HUDEP-2 (cell line): ENCODE measurements around the gene TESMIN.

Experiments used
- DNase-seq, 76 experiments: peaks; one replicate each; lab custom pipeline; 2025; ENCODE audit not compliant: unreplicated experiment in 76 of 76; lab: John Stamatoyannopoulos, UW

The TESMIN gene

DNA sequence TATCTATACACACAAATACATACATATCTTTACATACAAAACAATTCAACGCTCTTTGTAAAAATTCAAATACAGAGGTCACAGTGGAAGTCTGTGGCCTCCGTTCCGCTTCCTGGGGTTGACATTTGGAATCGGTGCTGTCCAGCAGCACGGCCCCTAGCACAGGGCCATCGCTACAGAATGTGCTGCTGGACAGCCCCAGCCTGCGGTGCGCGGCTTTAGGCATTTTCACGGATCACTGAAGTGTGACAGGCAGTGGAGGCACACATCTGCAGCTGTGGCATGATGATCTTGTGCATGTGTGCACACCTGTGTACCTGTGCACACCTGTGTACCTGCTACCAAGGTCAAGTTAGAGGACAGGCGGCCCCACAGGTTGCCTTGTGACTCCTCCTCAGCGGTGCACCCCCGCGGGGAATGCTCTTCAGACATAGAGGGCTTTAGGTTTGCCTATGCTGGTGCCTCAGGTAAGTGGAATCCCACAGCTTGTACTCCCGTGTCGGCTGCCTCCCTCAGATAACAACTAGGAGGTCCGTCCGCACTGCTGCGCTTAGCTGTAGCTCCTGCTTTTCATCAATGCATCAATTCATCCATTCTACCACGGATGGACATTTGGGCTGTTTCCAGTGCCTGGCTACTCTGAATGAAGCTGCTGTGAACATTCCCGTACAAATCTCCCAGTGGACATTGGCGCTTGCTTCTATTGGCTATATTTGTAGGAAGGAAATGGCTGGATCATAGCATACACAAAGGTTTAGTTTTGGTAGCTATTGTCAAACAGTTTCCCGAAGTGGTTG is 37.1 kb downstream of the TESMIN start:
- DNase-seq, result no peak

DNA sequence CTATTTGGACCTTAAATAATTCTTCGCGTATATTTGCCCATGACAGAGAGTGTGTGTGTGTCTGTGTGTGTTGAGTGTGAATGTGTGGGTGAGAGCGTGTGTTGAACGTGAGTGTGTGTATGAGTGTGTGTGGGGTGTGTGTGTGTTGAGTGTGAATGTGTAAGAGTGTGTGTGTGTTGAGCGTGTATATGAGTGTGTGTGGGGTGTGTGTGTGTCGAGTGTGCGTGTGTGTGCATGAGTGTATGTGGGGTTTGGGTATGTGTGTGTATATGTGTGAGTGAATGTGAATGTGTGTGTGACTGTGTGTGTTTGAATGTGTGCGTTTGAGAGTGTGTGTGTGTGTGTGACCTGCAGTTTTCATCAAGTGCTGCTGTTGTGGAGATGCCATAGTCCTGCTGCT is 40.2 kb downstream of the TESMIN start:
- no peak for DNase-seq

DNA sequence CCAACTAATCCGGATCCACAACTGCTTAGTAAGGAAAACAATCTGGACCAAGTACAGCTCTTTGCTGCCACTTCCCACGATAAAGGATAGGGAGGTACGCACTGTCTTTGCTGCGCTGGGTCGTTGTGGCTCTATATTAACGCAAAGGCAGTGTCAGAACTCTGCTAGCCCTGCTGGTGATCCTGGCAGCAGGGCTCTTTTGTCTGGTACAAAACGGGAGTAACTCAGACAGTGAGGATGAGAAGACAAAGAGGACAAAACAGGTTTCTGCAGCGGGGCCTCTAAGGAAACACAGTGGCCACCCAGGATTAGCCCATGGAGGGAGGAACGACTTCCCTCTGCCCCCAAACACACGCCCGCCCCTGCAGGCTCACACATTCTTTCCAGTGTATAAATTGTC is 40.9 kb downstream of the TESMIN start:
- DNase-seq, result no peak

DNA sequence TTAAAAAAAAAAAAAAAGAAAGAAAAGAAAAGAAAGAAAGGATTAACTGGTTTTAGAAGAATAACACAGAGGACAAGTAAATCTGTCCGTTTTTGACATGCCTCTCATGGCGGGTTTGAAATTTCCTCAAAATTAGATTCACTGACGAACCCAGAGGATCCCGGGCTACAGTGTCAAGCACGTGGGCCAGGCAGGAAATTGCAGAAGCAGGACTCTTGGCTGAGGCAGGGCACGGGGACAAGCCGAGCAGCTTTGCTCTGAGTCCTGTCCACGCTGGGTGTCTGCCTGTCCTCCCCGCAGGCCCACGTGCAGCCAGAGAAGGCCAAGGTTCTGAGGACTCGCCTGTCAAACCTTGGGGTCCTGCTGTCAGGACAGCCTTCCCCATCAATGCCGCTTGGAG is 42.3 kb downstream of the TESMIN start:
- DNase-seq, result no peak

DNA sequence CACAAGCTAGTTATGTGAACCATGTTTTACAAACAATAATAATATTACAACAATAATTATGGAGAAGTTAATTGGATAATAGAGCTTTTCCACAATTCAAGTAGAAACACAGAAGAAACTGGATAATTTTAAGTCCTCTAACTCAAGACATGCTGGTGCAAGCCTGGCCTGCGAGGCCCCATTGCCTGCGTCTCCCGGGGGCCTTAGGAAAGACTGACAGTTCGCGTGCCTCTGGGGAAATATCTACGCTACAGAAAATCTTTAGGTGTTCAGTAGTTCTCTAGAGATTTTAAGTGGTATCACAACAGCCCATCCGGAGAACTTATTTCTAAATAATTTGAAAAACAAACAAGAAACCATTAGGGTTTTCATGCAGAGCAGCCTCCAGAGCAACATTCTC is 43.8 kb downstream of the TESMIN start:
- DNase-seq, result no peak

DNA sequence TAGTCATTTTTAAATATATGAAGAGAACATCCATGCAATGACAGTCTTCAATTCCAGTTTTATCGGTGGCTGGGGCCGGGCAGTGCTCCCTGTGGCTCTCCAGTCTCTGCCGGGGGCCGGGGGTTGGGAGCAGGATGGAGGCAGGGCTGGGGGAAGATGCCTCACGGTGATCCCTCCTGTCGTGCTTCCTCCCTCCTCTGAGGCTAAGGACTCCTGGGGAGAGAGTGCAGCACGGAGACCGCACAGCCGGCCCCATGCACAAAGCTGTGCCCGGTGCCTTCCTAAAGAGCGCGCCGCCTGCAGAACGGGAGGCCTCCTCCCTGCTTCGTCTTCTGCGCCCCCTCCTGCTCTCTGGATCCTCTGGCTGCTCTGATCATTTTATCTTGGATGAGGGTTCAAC is 46.4 kb downstream of the TESMIN start:
- DNase-seq, result no peak

DNA sequence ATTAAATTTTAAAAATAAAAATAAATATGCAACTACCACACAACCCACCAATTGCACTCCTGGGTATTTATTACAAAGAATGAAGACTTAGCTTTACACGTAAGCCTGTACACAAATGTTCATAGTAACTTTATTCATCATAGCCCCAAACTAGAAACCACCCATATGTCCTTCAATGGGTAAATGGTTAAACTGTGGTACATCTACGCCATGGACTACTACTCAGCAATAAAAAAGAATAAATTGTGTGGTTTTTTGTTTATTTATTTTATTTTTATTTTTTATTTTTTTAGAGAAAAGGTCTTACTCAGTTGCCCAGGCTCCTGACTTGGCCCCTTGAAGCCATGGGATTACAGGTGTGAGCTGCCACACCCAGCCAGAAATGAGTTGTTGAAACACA is 52.3 kb downstream of the TESMIN start:
- no peak for DNase-seq

DNA sequence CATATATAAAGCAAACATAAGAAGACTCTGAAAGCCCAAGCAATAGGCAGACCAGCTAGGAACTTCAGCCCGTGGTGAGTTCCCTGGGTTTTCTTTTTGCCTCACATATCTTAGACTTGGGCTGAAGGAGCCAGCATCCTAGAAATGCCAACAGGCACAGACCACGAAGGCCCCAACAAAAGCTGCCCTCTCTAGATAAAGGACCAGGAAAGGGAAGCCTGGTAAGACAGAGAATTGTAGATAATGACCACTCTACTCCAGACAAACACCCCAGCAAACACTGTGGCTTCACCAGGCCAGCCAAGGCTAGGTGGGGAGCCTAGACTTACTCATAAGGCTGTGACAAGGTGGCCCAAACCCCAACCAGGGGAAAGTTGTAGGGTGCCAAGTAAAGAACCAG is 55.8 kb downstream of the TESMIN start:
- peak in 4 of 76 experiments; percentile 5 to 32 (median 12) for DNase-seq

DNA sequence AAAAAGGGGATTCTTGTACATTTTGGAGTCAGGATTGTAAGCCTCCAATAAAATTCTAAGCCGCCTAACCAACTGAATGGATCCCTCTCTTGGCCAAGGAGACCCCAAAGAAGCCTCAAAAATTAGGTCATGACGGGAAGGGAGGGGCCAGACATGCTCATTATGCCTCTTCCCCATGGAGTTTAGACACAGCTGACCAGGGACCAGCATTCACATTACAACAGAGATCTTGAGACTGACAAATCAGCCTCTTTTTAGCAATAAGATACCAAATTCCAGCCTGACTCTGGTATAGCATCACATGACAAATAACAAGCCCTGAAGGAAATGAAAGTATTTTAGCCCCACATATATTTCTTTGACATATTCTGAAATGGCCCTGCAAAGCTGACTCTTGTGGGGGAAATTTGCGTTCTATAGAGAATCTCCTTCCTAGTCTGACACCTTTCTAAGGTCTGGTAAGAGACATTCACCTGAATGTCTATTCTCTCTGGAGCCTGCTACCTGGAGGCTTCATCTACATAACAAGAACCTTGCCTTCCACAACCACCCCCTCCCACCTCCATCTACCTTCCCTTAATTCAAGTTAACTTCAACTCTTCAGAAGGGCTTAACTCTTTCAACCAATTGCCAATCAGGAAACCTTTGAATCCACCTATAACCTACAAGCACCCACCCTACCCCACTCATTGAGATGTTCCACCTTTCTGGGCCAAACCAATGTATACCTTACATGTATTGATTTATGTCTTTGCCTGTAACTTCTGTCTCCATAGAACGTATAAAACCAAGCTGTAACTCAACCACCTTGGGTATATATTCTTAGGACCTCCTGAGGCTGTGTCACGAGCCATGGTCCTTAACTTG is 56.7 kb downstream of the TESMIN start:
- no peak for DNase-seq

DNA sequence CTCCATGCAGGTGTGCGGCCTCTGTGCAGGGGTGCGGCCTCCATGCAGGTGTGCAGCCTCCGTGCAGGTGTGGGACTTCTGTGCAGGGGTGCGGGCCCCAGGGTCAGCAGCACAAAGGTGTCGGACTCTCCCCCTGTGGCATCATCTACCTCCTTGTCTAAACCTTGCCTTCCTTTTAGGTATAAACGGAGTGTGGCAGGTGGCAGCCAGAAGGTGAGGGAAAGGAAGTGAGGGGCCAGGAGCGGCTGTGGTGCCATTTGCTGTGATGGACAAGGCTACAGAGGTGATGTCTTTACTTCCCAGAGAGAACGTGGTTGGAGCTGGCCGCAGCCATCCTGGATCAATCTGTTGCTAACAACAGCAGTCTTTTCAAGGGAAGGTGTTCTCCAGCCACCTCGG is 57.8 kb downstream of the TESMIN start:
- no peak for DNase-seq

DNA sequence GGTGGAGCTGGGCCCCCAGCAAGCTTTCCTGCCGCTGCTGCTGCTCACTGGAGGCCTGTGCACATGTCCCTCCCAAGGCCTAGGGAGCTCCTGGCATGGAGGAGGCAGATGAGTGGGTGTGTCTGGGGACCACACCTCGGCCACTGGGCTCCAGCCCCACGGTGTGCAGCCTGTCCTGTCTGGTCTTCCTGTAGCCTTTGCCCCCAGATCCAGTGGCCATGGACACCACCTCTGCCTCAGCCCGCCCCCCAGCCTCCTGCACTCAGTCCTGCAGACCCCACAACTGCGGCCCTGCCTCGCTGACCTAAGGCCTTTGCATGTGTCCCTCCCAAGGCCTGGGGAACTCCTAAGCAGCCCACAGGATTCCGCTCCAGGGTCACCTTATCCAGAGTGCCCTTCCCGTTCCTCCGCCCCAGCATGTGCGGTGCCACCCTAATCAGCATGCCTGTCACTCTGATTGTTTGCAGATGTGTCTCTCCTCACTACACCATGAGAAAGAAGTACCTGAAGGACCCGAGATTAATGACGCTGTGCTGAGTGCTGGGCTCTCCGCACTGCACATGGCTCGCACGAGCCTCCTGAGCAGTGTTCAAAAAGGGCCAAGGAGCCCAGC is 58.3 kb downstream of the TESMIN start:
- DNase-seq, result no peak

DNA sequence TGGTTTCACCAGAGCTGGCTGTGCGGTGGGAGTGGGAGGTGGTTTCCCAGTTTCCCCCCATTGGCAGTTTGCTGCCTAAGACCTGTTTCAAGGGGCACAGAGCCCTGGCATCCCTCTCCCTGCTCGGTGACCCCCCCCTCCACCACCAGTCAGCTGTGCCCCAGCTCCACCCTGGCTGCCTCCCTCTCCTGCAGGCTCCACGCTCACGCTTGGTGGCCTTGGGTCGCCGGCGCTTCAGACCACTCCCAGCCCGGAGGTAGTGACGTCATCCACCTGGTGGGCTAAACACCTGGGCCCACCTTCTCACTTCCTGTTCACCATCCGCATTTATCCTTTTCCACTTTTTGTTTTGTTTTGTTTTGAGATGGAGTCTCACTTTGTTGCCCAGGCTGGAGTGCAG is 59.2 kb downstream of the TESMIN start:
- DNase-seq, result no peak

DNA sequence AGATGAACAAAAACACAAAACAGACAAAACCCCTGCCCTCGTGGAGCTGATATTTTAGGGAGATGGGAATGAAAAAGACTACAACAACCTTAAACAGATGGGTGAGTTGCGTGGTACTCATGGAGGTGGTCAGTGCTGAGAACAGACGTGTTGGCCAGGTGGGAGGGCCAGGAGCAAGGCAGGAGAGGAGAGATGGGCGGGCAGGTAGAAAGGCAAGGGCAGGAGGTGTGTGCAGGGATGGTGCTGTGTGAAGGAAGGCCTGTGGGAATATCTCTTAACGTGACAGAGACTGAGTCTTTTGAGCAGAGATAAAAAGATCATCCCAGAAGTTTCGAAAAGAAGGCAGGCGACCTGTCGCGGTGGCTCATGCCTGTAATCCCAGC is 59.9 kb downstream of the TESMIN start:
- no peak for DNase-seq

DNA sequence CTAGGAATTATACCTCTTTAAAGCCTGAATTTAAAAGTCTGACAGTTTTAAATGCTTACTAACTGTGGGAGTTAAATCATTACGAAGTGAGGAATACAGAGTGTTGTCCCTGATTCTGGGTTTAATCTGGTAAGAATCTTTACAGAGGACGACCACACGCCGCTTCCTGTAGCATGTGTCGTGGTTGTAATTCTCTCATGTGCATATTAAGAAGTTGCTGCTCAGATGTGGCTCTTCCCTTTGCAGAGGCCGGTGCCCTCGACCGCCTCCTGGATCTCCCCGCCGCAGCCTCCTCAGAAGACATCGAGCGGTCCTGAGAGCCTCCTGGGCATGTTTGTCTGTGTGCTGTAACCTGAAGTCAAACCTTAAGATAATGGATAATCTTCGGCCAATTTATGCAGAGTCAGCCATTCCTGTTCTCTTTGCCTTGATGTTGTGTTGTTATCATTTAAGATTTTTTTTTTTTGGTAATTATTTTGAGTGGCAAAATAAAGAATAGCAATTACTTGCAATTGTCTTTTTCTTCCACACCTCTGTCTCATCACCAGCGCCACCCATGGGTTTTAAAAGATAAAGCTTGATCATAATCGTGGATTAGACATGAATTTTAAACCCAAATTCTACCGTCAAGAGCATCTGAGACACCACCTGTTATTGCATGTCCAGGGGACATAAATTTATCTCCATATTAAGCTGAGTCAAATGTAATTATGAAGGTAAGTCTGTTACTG is 60.5 kb downstream of the TESMIN start:
- DNase-seq, result no peak

DNA sequence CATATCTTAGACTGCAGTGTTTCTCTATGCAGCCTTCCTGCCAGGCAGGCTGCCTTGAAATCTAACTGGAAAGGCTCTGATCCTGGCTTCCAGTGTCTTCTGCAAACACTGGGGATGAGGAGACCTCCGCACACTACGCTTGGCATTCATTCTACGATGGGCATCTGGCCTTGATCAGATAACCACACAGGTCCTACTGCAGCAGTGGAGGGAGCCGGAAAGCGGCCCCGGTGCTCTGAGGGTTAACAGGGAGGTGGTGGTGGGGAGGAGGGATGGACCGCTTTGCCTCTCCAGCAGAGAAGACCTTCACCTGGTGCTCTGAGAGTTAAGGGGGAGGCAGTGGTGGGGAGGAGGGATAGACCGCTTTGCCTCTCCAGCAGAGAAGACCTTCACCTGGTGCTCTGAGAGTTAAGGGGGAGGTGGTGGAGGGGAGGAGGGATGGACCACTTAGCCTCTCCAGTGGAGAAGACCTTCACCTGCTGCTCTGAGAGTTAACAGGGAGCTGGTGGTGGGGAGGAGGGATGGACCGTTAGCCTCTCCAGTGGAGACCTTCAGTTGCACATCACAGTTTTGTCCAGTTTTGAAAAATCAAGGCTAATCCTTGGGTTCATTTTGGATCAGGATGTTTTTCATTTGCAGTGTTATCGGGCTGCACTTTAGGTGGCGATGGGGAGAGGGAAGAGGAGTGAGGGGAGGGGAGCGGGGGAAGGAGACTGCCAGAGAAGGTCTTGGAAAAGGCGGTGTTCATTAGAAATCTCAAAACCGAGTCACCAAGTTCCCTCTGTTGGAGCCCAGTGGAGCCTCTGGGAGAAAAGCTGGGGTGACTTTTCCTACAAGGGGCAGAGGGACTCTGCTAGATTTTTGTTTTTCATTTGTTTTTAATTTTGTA is 61.3 kb downstream of the TESMIN start:
- no peak for DNase-seq

DNA sequence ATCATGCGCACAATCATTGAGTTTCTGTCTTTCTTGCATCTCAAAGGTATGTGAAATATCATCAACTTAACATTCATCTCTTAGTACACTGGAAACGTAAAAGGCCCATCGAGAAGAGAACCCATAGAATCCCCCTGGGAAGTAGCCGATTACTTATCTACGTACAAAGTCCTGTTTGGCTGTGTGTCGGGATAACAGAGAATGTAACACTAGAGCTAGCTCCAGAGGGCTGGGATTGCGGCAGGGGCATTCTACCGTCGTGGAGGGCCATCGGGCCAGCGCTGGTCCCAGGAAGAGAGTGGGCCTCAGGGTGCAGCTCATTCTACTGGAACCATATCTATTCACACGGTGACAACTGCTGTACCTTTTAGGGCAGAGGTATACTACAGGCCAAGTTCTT is 62.4 kb downstream of the TESMIN start:
- DNase-seq, result no peak

DNA sequence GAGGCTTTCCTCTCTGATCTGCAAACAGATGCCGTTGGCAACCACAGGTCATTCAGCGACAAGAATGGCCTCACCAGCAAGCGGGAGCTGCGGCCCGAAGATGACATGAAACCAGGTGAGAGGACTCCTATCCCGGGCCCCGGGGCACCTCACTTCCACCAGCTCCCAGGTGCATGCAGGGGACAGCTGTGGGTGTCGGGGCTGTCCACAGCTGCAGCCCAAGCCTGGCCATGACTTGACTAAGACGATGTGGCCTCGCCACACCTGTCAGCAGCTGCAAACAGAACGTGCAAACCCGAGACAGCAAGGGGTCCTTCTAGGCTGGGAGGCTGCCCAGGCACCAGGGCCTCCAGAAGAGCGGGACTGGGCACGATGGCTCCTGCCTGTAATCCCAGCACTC is 63.3 kb downstream of the TESMIN start:
- no peak for DNase-seq

DNA sequence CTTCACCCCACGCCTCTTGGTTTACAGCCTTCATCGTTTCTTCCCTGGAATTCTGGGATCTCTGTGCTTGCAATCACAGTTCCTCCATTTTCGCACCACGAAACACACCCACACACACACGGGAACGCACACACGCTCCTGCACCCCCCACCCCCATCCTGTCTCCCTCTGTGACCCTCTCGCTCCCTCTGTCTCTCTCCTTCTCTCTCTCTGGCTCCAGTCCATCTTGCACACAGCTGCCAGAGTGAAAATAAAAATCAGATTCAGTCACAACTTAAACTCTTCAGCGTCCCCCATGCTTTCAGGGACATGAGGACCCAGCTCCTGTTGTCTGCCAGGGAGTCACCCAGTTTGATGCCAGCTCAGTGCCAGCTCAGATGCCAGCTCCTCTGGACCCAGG is 64.0 kb downstream of the TESMIN start:
- no peak for DNase-seq

DNA sequence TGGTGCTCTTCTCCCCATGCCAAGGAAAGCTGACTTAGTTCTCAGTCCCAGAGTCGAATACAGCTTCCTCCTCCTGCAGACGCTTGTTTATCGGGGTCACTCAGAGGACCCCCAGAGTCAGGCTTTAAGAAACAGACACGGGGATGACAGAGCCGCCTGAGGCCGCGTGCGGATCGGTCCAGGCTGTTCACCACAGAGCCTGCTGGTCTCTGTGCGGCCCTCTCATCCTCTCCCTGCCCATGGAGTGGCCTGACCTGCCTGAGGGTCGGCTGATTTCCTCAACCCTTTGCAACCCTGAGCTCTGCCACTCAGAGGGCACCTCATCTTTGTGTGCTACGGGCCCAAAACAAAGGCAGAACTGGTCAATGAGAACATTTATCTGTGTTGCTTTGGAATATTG is 64.8 kb downstream of the TESMIN start:
- DNase-seq, result no peak
